HG03135 (cell line): ENCODE results near the gene PPP3CA.

Source experiments
- ATAC-seq: cut with Tn5 transposase; IDR thresholded peaks from one replicate; pipeline ENCODE4 v1.9.1; 2021; ENCODE audit warnings: mild to moderate bottlenecking, moderate library complexity; ENCODE audit not compliant: unreplicated experiment

PPP3CA gene

DNA sequence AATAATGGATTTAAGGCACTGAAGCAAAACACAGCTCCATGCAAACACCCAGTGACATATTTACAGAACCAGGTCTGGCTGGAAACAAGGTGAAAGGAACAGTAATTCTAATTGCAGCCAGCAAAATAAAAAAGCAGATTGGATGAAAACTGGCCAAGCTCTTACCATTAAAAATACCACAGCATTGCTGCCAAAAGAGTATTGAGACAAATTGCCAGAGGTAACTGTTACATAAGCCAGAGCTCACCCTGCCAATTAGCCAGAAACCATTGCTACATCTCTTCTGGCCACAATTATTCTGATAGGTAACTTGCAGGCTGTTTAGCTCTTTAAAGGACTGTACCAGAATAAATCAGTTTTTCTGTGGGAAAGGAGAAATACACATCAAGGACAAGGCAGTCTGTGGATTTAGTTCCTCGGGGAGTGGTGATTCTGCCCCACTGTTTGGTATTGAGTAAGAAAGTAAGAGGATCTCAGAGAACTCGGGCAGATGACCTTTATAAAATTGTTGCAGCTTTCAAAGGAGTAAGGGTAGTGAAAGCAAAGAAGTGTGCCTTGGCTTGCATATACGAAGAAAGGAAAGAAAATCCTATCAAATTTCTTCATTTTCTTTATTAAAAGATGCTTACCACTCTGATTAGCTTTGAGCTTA, 369.5 kb downstream of the PPP3CA start:
- ATAC-seq = no peak

- no peak for ATAC-seq
These were observed 370.1 kb downstream of the PPP3CA start for GRCh38 chr4:100977274-100977673.
